ENCODE measurements around the gene PCDH9. TPM values are rescaled to one million over a fixed set of nuclear protein-coding genes. Genes with fewer than 3 reads are reported as not detected.
"Not testable (repeated sequence)": the region's sequence is repeated elsewhere in the genome, so short reads cannot be mapped to it uniquely, and the experiment has no call there.

Gene PCDH9
- total RNA-seq, 1 donor from 2014 or later = 33.8 TPM

- no peak for DNase-seq (ENCODE audit: extremely low spot score, unreplicated experiment)
- no peak for TF ChIP-seq CTCF (IDR thresholded peaks at IDR 0.05)
- no peaks in the 10 kb centered on the region for H3K4me1 Mint-ChIP-seq (ENCODE audit: unreplicated experiment)
- H3K36me3 Mint-ChIP-seq (ENCODE audit: unreplicated experiment) = peaks cover 17% of the 10 kb centered on the region
- no peak overlapping the region for H3K4me3 Mint-ChIP-seq (ENCODE audit: unreplicated experiment)
- H3K27ac Mint-ChIP-seq (ENCODE audit: unreplicated experiment) = no peak overlapping the region
- no peaks in the 10 kb centered on the region for H3K27me3 Mint-ChIP-seq (ENCODE audit: unreplicated experiment)
- H3K9me3 Mint-ChIP-seq (ENCODE audit: unreplicated experiment) = peaks cover 22% of the 10 kb centered on the region
Measured at GRCh38 chr13:66296875-66297274, 933.3 kb downstream of the PCDH9 start.

- H3K9me3 Mint-ChIP-seq (ENCODE audit: unreplicated experiment) = peaks cover 22% of the 10 kb centered on the region
- H3K4me1 Mint-ChIP-seq (ENCODE audit: unreplicated experiment) = no peaks in the 10 kb centered on the region
- H3K36me3 Mint-ChIP-seq (ENCODE audit: unreplicated experiment) = peaks cover 17% of the 10 kb centered on the region
- no peak for TF ChIP-seq CTCF (IDR thresholded peaks at IDR 0.05)
- no peaks in the 10 kb centered on the region for H3K27me3 Mint-ChIP-seq (ENCODE audit: unreplicated experiment)
- DNase-seq (ENCODE audit: extremely low spot score, unreplicated experiment) = no peak
- no peak overlapping the region for H3K4me3 Mint-ChIP-seq (ENCODE audit: unreplicated experiment)
- H3K27ac Mint-ChIP-seq (ENCODE audit: unreplicated experiment) = no peak overlapping the region
Measured at GRCh38 chr13:66296328-66296727, 933.8 kb downstream of the PCDH9 start.

GRCh38 chr13:66286806-66287205 is 943.3 kb downstream of the PCDH9 start:
- H3K4me3 Mint-ChIP-seq (ENCODE audit: unreplicated experiment); H3K27ac Mint-ChIP-seq (ENCODE audit: unreplicated experiment); H3K27me3 Mint-ChIP-seq (ENCODE audit: unreplicated experiment); H3K36me3 Mint-ChIP-seq (ENCODE audit: unreplicated experiment); DNase-seq (ENCODE audit: extremely low spot score, unreplicated experiment); H3K4me1 Mint-ChIP-seq (ENCODE audit: unreplicated experiment): not testable (repeated sequence)
- peaks cover 32% of the 10 kb centered on the region for H3K9me3 Mint-ChIP-seq (ENCODE audit: unreplicated experiment)

GRCh38 chr13:66275416-66275815 is 954.7 kb downstream of the PCDH9 start:
- peaks cover 10% of the 10 kb centered on the region for H3K9me3 Mint-ChIP-seq (ENCODE audit: unreplicated experiment)
- no peak overlapping the region for H3K4me3 Mint-ChIP-seq (ENCODE audit: unreplicated experiment)
- DNase-seq (ENCODE audit: extremely low spot score, unreplicated experiment) = no peak
- no peaks in the 10 kb centered on the region for H3K27me3 Mint-ChIP-seq (ENCODE audit: unreplicated experiment)
- no peaks in the 10 kb centered on the region for H3K36me3 Mint-ChIP-seq (ENCODE audit: unreplicated experiment)
- TF ChIP-seq CTCF (IDR thresholded peaks at IDR 0.05) = no peak
- no peak overlapping the region for H3K27ac Mint-ChIP-seq (ENCODE audit: unreplicated experiment)
- peaks cover 16% of the 10 kb centered on the region for H3K4me1 Mint-ChIP-seq (ENCODE audit: unreplicated experiment)

GRCh38 chr13:66273011-66273410 is 957.1 kb downstream of the PCDH9 start:
- no peak for DNase-seq (ENCODE audit: extremely low spot score, unreplicated experiment)
- H3K27ac Mint-ChIP-seq (ENCODE audit: unreplicated experiment) = no peak overlapping the region
- H3K27me3 Mint-ChIP-seq (ENCODE audit: unreplicated experiment) = no peaks in the 10 kb centered on the region
- peaks cover 16% of the 10 kb centered on the region for H3K4me1 Mint-ChIP-seq (ENCODE audit: unreplicated experiment)
- TF ChIP-seq CTCF (IDR thresholded peaks at IDR 0.05) = no peak
- H3K4me3 Mint-ChIP-seq (ENCODE audit: unreplicated experiment) = no peak overlapping the region
- H3K36me3 Mint-ChIP-seq (ENCODE audit: unreplicated experiment) = no peaks in the 10 kb centered on the region
- H3K9me3 Mint-ChIP-seq (ENCODE audit: unreplicated experiment) = peaks cover 10% of the 10 kb centered on the region

- Mint-ChIP-seq H3K9me3 (ENCODE audit: unreplicated experiment) (no peaks in the 10 kb centered on the region), H3K4me3 (ENCODE audit: unreplicated experiment) (no peak overlapping the region), H3K36me3 (ENCODE audit: unreplicated experiment) (no peaks in the 10 kb centered on the region), H3K27ac (ENCODE audit: unreplicated experiment) (no peak overlapping the region), H3K27me3 (ENCODE audit: unreplicated experiment) (no peaks in the 10 kb centered on the region), H3K4me1 (ENCODE audit: unreplicated experiment) (peaks cover 7% of the 10 kb centered on the region)
- DNase-seq (ENCODE audit: extremely low spot score, unreplicated experiment) = no peak
- no peak for TF ChIP-seq CTCF (IDR thresholded peaks at IDR 0.05)
Measured at GRCh38 chr13:66266761-66267160, 963.4 kb downstream of the PCDH9 start.
